Mesenchymal stem cell (in vitro differentiated cells and primary cell): ENCODE data around the gene DGKZ.

Experiments used
- DNase-seq: peaks from one replicate; pipeline ENCODE4 v3.0.0-alpha.2; 2013
- H2AFZ ChIP-seq: one replicate; pipeline ENCODE4 v1.6.1; 2013; ENCODE audit warnings: low read depth, mild to moderate bottlenecking, control low read depth, inconsistent platforms, low read length, moderate library complexity
- H2AK5ac ChIP-seq: 2 replicates; pipeline ENCODE4 v1.6.1; 2013; ENCODE audit warnings: low read length, moderate library complexity, mild to moderate bottlenecking, inconsistent platforms; ENCODE audit not compliant: severe bottlenecking
- H2BK120ac ChIP-seq: one replicate; pipeline ENCODE4 v1.6.1; 2013; ENCODE audit warnings: low read depth, mild to moderate bottlenecking, inconsistent platforms, low read length, moderate library complexity
- H2BK12ac ChIP-seq, 2 experiments: one replicate each; pipeline ENCODE4 v1.6.1; 2013; ENCODE audit warnings: inconsistent platforms in 2 of 2, low read length in 2 of 2, mild to moderate bottlenecking in 2 of 2, moderate library complexity in 2 of 2, control low read depth in 1 of 2
- H2BK15ac ChIP-seq: one replicate; pipeline ENCODE4 v1.6.1; 2013; ENCODE audit warnings: mild to moderate bottlenecking, low read depth, inconsistent platforms; ENCODE audit not compliant: poor library complexity, severe bottlenecking
- H2BK5ac ChIP-seq: 2 replicates; pipeline ENCODE4 v1.6.1; 2013; ENCODE audit warnings: low read depth, mild to moderate bottlenecking, low read length, control low read depth, inconsistent platforms; ENCODE audit not compliant: poor library complexity, severe bottlenecking
- H3K14ac ChIP-seq, 2 experiments: one replicate each; pipeline ENCODE4 v1.6.1; 2013; ENCODE audit warnings: inconsistent platforms in 2 of 2, low read length in 2 of 2, control low read depth in 1 of 2, mild to moderate bottlenecking in 1 of 2, moderate library complexity in 1 of 2
- H3K18ac ChIP-seq, 2 experiments: one replicate each; pipeline ENCODE4 v1.6.1; 2013; ENCODE audit warnings: inconsistent platforms in 2 of 2, low read length in 2 of 2, control low read depth in 1 of 2, low read depth in 1 of 2, mild to moderate bottlenecking in 1 of 2
- H3K23ac ChIP-seq, 2 experiments: one replicate each; pipeline ENCODE4 v1.6.1; 2013; ENCODE audit warnings: inconsistent platforms in 2 of 2, low read length in 2 of 2, mild to moderate bottlenecking in 2 of 2, moderate library complexity in 2 of 2, control low read depth in 1 of 2
- H3K27ac ChIP-seq: 2 replicates; pipeline ENCODE4 v1.5.1; 2013; ENCODE audit warnings: mild to moderate bottlenecking, moderate library complexity, low read length, control low read depth, inconsistent platforms; ENCODE audit not compliant: poor library complexity, severe bottlenecking
- H3K27me3 ChIP-seq, 2 experiments: 2 replicates each; pipeline versions ENCODE4 v1.6.1 to v1.7.0; 2013; ENCODE audit warnings: low read length in 2 of 2, mild to moderate bottlenecking in 2 of 2, moderate library complexity in 2 of 2, control low read depth in 1 of 2, inconsistent platforms in 1 of 2; ENCODE audit not compliant: control insufficient read depth in 1 of 2, insufficient read depth in 1 of 2
- H3K36me3 ChIP-seq, 2 experiments: 2 replicates each; pipeline versions ENCODE4 v1.6.1 to v1.7.0; 2013; ENCODE audit warnings: low read length in 2 of 2, control low read depth in 1 of 2, inconsistent platforms in 1 of 2, low read depth in 1 of 2, mild to moderate bottlenecking in 1 of 2; ENCODE audit not compliant: insufficient read depth in 2 of 2, control insufficient read depth in 1 of 2
- H3K4ac ChIP-seq, 2 experiments: one replicate each; pipeline ENCODE4 v1.6.1; 2013; ENCODE audit warnings: inconsistent platforms in 2 of 2, low read length in 2 of 2, mild to moderate bottlenecking in 2 of 2, moderate library complexity in 2 of 2, control low read depth in 1 of 2, low read depth in 1 of 2
- H3K4me1 ChIP-seq: 2 replicates; pipeline ENCODE4 v1.6.1; 2013; ENCODE audit warnings: low read depth, low read length, control low read depth; ENCODE audit not compliant: control insufficient read depth, insufficient read depth
- H3K4me2 ChIP-seq: 2 replicates; pipeline ENCODE4 v1.6.1; 2013; ENCODE audit warnings: low read length, mild to moderate bottlenecking, inconsistent platforms; ENCODE audit not compliant: poor library complexity, severe bottlenecking
- H3K4me3 ChIP-seq, 2 experiments: 2 replicates each; pipeline versions ENCODE4 v1.5.1 to v1.7.0; 2013; ENCODE audit warnings: low read length in 2 of 2, mild to moderate bottlenecking in 2 of 2, control low read depth in 1 of 2, low read depth in 1 of 2; ENCODE audit not compliant: insufficient read depth in 1 of 2
- H3K79me1 ChIP-seq: replicated peaks from 2 replicates; pipeline ENCODE4 v1.6.1; 2013; ENCODE audit warnings: mild to moderate bottlenecking, control low read depth, low read length, inconsistent platforms; ENCODE audit not compliant: poor library complexity, severe bottlenecking
- H3K9ac ChIP-seq: 2 replicates; pipeline ENCODE4 v1.7.0; 2013; ENCODE audit warnings: mild to moderate bottlenecking, low read length, moderate library complexity
- H3K9me3 ChIP-seq: 2 replicates; pipeline ENCODE4 v1.7.0; 2013; ENCODE audit warnings: mild to moderate bottlenecking, low read length; ENCODE audit not compliant: control insufficient read depth
- H4K8ac ChIP-seq: one replicate; pipeline ENCODE4 v1.6.1; 2013; ENCODE audit warnings: inconsistent platforms, mild to moderate bottlenecking, low read length, moderate library complexity
- H4K91ac ChIP-seq: one replicate; pipeline ENCODE4 v1.6.1; 2013; ENCODE audit warnings: mild to moderate bottlenecking, low read length, inconsistent platforms
- WGBS: methylation state at CpG from one replicate; pipeline ENCODE4 v1.1.7; 2013; ENCODE audit warnings: mixed read lengths; 5-methylcytosine and 5-hydroxymethylcytosine counted together

The DGKZ gene

DNA sequence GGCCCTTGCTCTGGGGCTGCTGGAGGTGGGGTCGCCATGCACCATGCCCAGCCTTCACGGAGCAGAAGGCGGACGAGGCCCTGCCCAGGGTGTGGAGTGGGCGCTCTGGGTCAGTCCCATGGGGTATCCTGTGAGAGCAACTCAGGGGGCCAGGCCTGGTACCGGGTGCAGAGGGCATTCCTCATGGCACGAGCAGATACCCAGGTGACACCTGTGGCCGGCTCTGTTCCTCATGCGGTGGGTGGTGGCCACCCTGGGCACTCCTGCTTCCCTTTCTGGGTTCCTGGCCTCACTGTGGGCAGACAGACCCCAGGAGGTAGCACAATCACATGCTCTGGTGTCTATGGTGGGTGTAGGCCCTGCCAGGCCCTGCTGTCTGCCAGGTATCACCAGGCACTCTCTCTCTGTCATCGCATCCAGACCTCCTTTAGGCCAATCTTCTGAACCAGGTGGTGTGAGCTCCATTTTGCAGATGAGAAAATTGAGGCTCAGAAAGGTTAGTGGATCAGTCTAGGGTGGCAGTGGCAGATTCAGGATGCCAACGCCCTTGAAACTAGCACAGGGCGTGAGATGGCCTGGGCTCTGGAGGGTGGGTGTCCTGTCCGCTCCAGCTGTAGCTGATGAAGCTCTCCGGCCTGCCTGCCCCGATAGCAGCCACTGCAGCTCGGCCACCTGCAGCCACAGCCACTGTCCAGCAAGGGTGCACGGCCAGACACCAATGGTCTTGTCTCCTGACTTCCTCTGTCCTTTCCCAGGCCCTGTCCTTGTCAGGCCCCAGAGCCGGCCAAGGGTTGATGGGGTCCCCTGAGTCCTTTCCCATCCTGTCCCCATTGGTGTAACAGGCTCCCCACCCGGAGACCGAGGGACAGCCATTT, 15.1 kb downstream of the DGKZ start:
- no peak for DNase-seq
- Histone ChIP-seq H2BK15ac (peak overlapping the region; percentile 66), H3K9me3 (no peaks in the 10 kb centered on the region), H3K27ac (peak overlapping the region; percentile 71), H3K4me3 (no peak overlapping the region), H4K91ac (peak overlapping the region; percentile 67), H3K36me3 (peaks cover 0 to 24% of the 10 kb centered on the region in 2 experiments), H2BK5ac (no peak overlapping the region), H2AFZ (no peak overlapping the region), H3K18ac (peak overlapping the region; percentile 37 to 96), H2BK120ac (peak overlapping the region; percentile 65), H3K27me3 (no peaks in the 10 kb centered on the region), H3K79me1 (peaks cover 16% of the 10 kb centered on the region), H3K9ac (peak overlapping the region; percentile 42), H2AK5ac (peak overlapping the region; percentile 89), H3K4ac (peak overlapping the region; percentile 55 to 96), H3K4me1 (peaks cover 59% of the 10 kb centered on the region), H2BK12ac (peak overlapping the region in 1 of 2 experiments; percentile 97), H3K23ac (peak overlapping the region in 1 of 2 experiments; percentile 97), H4K8ac (peak overlapping the region; percentile 9), H3K4me2 (peak overlapping the region; percentile 68), H3K14ac (peak overlapping the region in 1 of 2 experiments; percentile 82)
- 91% methylated on average over 20 of the region's 20 CpGs for WGBS

GRCh38 chr11:46363031-46363407, 15.8 kb downstream of the DGKZ start:
- 40% methylated on average over 9 of the region's 9 CpGs for WGBS
- peak overlapping the region; percentile 37 to 96 for H3K18ac ChIP-seq
- H3K23ac ChIP-seq, result no peak overlapping the region
- peak overlapping the region; percentile 44 for H3K4me2 ChIP-seq
- peaks cover 20% of the 10 kb centered on the region for H3K79me1 ChIP-seq
- H3K27me3 ChIP-seq, result no peaks in the 10 kb centered on the region
- peaks cover 60% of the 10 kb centered on the region for H3K4me1 ChIP-seq
- peak overlapping the region in 1 of 2 experiments; percentile 96 for H3K4ac ChIP-seq
- H3K4me3 ChIP-seq, result peak overlapping the region in 1 of 2 experiments; percentile 10
- H4K91ac ChIP-seq, result peak overlapping the region; percentile 67
- peaks cover 2 to 27% of the 10 kb centered on the region in 2 experiments for H3K36me3 ChIP-seq
- H2BK120ac ChIP-seq, result no peak overlapping the region
- no peaks in the 10 kb centered on the region for H3K9me3 ChIP-seq
- no peak overlapping the region for H2BK5ac ChIP-seq
- H4K8ac ChIP-seq, result peak overlapping the region; percentile 27
- H2BK15ac ChIP-seq, result peak overlapping the region; percentile 66
- peak overlapping the region; percentile 42 for H3K9ac ChIP-seq
- H3K14ac ChIP-seq, result peak overlapping the region in 1 of 2 experiments; percentile 82
- peak overlapping the region; percentile 15 for H2AK5ac ChIP-seq
- H2BK12ac ChIP-seq, result peak overlapping the region in 1 of 2 experiments; percentile 94
- peak overlapping the region; percentile 59 for H3K27ac ChIP-seq
- peak; percentile 91 for DNase-seq
- no peak overlapping the region for H2AFZ ChIP-seq

DNA sequence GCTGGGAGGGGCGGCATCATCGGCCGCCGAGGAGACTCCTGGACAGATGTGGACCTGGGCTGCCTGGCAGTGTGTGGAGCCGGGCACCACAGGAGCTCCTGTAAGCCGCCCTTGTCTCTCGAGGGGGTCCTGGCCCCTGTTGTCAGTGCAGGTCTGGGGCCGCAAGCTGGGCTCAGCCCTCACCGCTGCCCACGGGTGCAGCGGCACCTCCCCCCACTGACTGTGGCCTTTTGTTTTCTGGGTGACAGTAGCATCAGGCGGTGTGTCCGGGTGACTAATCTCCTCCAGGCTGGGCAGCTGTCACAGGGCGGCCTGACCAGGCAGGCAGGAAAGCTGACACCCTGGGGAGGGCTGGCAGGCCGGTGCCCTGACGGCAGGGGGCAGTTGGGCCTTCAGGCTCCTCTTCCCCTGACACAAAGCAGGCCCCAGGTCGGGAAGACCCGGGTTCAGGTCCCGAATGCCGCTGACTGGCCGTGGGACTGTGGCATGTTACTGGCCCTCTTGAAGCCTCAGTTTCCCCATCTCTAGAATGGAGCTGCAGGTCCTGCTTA, 16.3 kb downstream of the DGKZ start:
- 72% methylated on average over 21 of the region's 21 CpGs for WGBS
- H3K18ac ChIP-seq, result peak overlapping the region; percentile 16 to 91

GRCh38 chr11:46364056-46364455, 16.8 kb downstream of the DGKZ start:
- Histone ChIP-seq H2BK12ac (peak overlapping the region in 1 of 2 experiments; percentile 23), H3K23ac (no peak overlapping the region), H2BK15ac (peak overlapping the region; percentile 20), H3K4me3 (no peak overlapping the region), H3K27me3 (no peaks in the 10 kb centered on the region), H2BK5ac (no peak overlapping the region), H3K79me1 (peaks cover 21% of the 10 kb centered on the region), H3K4me1 (peaks cover 64% of the 10 kb centered on the region), H2AFZ (no peak overlapping the region), H2AK5ac (peak overlapping the region; percentile 24), H3K4me2 (peak overlapping the region; percentile 44), H3K36me3 (peaks cover 8 to 33% of the 10 kb centered on the region in 2 experiments), H4K91ac (no peak overlapping the region), H3K4ac (peak overlapping the region in 1 of 2 experiments; percentile 29), H3K9ac (no peak overlapping the region), H3K27ac (peak overlapping the region; percentile 59), H3K18ac (no peak overlapping the region), H3K14ac (no peak overlapping the region), H2BK120ac (no peak overlapping the region), H3K9me3 (no peaks in the 10 kb centered on the region), H4K8ac (peak overlapping the region; percentile 46)
- DNase-seq, result no peak
- 91% methylated on average over 9 of the region's 9 CpGs for WGBS

More for the DNA sequence above, 16.3 kb downstream of the DGKZ start:
- Histone ChIP-seq H3K36me3 (peaks cover 7 to 32% of the 10 kb centered on the region in 2 experiments), H3K4me3 (peak overlapping the region in 1 of 2 experiments; percentile 10), H3K79me1 (peaks cover 20% of the 10 kb centered on the region), H4K8ac (peak overlapping the region; percentile 46), H2BK15ac (peak overlapping the region; percentile 20), H3K9ac (peak overlapping the region; percentile 42), H2AK5ac (peak overlapping the region; percentile 15), H2BK12ac (peak overlapping the region; percentile 49 to 89), H3K23ac (no peak overlapping the region), H3K27me3 (no peaks in the 10 kb centered on the region), H3K4me1 (peaks cover 63% of the 10 kb centered on the region), H2BK120ac (no peak overlapping the region), H3K4ac (peak overlapping the region; percentile 29 to 47), H3K14ac (peak overlapping the region in 1 of 2 experiments; percentile 83), H2BK5ac (no peak overlapping the region), H3K9me3 (no peaks in the 10 kb centered on the region), H3K27ac (peak overlapping the region; percentile 59), H4K91ac (peak overlapping the region; percentile 64), H2AFZ (no peak overlapping the region), H3K4me2 (peak overlapping the region; percentile 44)
- peak; percentile 62 for DNase-seq
